CD14-positive monocyte (primary cell): ENCODE results near the gene STARD3. TPM values are rescaled to one million over a fixed set of nuclear protein-coding genes. Genes with fewer than 3 reads are reported as not detected.
A peak's percentile ranks its signal among the peaks of the same experiment; 100 is the strongest.

Source experiments
- DNase-seq, 3 donors: peaks; one replicate each; pipeline ENCODE4 v3.0.0-alpha.2; 2011 to 2022
- H2AFZ ChIP-seq: 2 replicates; pipeline ENCODE4 v1.6.0; 2012; ENCODE audit warnings: mild to moderate bottlenecking, low read depth, low read length, inconsistent platforms; ENCODE audit not compliant: insufficient read depth, poor library complexity, severe bottlenecking
- H3K27ac ChIP-seq, 2 donors: 1 replicate in 1 of 2; 2 replicates in 1 of 2; pipeline ENCODE4 v1.5.1; 2012 to 2013; ENCODE audit warnings: low read length in 2 of 2, control low read depth in 1 of 2, inconsistent platforms in 1 of 2, low read depth in 1 of 2, mild to moderate bottlenecking in 1 of 2
- H3K27me3 ChIP-seq, 2 donors: one replicate each; pipeline versions ENCODE4 v1.6.0 to v1.6.1; 2011 to 2013; ENCODE audit warnings: low read length in 2 of 2; ENCODE audit not compliant: control insufficient read depth in 2 of 2, insufficient read depth in 2 of 2
- H3K36me3 ChIP-seq, 2 donors: replicated peaks in 1 of 2; 1 replicate in 1 of 2; 2 replicates in 1 of 2; pipeline versions ENCODE4 v1.5.1 to v1.6.1; 2012 to 2013; ENCODE audit warnings: low read length in 2 of 2, control low read depth in 1 of 2, inconsistent platforms in 1 of 2, mild to moderate bottlenecking in 1 of 2; ENCODE audit not compliant: insufficient read depth in 2 of 2, control insufficient read depth in 1 of 2
- H3K4me1 ChIP-seq, 2 donors: 1 replicate in 1 of 2; 2 replicates in 1 of 2; pipeline versions ENCODE4 v1.5.1 to v1.6.1; 2012 to 2013; ENCODE audit warnings: low read length in 2 of 2, control low read depth in 1 of 2, inconsistent platforms in 1 of 2, mild to moderate bottlenecking in 1 of 2, moderate library complexity in 1 of 2; ENCODE audit not compliant: insufficient read depth in 2 of 2, control insufficient read depth in 1 of 2
- H3K4me2 ChIP-seq: replicated peaks from 2 replicates; pipeline ENCODE3; 2012; ENCODE audit warnings: low read length, moderate library complexity, mild to moderate bottlenecking; ENCODE audit not compliant: poor library complexity, severe bottlenecking; ENCODE audit errors: extremely low read depth
- H3K4me3 ChIP-seq, 3 experiments: fragments of 200-600 bp in 1 of 3; sonication (generic) in 1 of 3; replicated peaks in 1 of 3; 1 replicate in 2 of 3; 2 replicates in 1 of 3; pipeline ENCODE4 v1.5.1; 2011 to 2013; ENCODE audit warnings: low read length in 3 of 3, mild to moderate bottlenecking in 3 of 3, control low read depth in 2 of 3, low read depth in 2 of 3, inconsistent platforms in 1 of 3, moderate library complexity in 1 of 3
- H3K79me2 ChIP-seq: 2 replicates; pipeline ENCODE4 v1.6.0; 2012; ENCODE audit warnings: mild to moderate bottlenecking, control low read depth, inconsistent platforms, low read length, moderate library complexity; ENCODE audit not compliant: insufficient read depth
- H3K9ac ChIP-seq: 2 replicates; pipeline ENCODE4 v1.6.0; 2017; ENCODE audit warnings: low read length, mild to moderate bottlenecking; ENCODE audit not compliant: insufficient read depth, poor library complexity, severe bottlenecking
- H3K9me3 ChIP-seq, 2 donors: replicated peaks in 1 of 2; 1 replicate in 1 of 2; 2 replicates in 1 of 2; pipeline versions ENCODE4 v1.5.1 to v1.6.1; 2012 to 2013; ENCODE audit warnings: low read length in 2 of 2, control low read depth in 1 of 2; ENCODE audit not compliant: control insufficient read depth in 1 of 2, insufficient read depth in 1 of 2
- H4K20me1 ChIP-seq: 2 replicates; pipeline ENCODE4 v1.6.0; 2012; ENCODE audit warnings: mild to moderate bottlenecking, low read length, control low read depth, moderate library complexity; ENCODE audit not compliant: insufficient read depth
- H3K27ac Mint-ChIP-seq, 7 donors: one replicate each; pipeline ENCODE4 v1.8.0; 2020; ENCODE audit warnings: mild to moderate bottlenecking in 7 of 7, mixed read lengths in 7 of 7, moderate library complexity in 6 of 7, inconsistent platforms in 2 of 7
- H3K27me3 Mint-ChIP-seq, 3 donors: one replicate each; pipeline ENCODE4 v1.8.0; 2021 to 2022; ENCODE audit warnings: low read depth in 3 of 3, mild to moderate bottlenecking in 3 of 3, mixed read lengths in 3 of 3, moderate library complexity in 3 of 3, inconsistent platforms in 1 of 3
- H3K36me3 Mint-ChIP-seq, 2 donors: one replicate each; pipeline ENCODE4 v1.8.0; 2020; ENCODE audit warnings: mixed read lengths in 2 of 2, inconsistent platforms in 1 of 2, mild to moderate bottlenecking in 1 of 2
- H3K4me1 Mint-ChIP-seq: one replicate; pipeline ENCODE4 v1.8.0; 2020; ENCODE audit warnings: mild to moderate bottlenecking, mixed read lengths
- H3K4me3 Mint-ChIP-seq, 2 donors: one replicate each; pipeline ENCODE4 v1.8.0; 2020; ENCODE audit warnings: mild to moderate bottlenecking in 2 of 2, mixed read lengths in 2 of 2, moderate library complexity in 1 of 2
- H3K9me3 Mint-ChIP-seq, 7 donors: one replicate each; pipeline ENCODE4 v1.8.0; 2020 to 2022; ENCODE audit warnings: mixed read lengths in 7 of 7, mild to moderate bottlenecking in 6 of 7, moderate library complexity in 6 of 7, inconsistent platforms in 2 of 7
- CTCF ChIP-seq: fragments of 200-600 bp; IDR thresholded peaks from one replicate; pipeline ENCODE4 v1.8.0; 2022; ENCODE audit warnings: antibody characterized with exemption, mild to moderate bottlenecking
- WGBS: methylation state at CpG from one replicate; pipeline ENCODE4 v1.1.5; 2013; ENCODE audit warnings: missing lambda C conversion rate; ENCODE audit not compliant: insufficient coverage; 5-methylcytosine and 5-hydroxymethylcytosine counted together
- intact Hi-C, 2 donors: fragments of 100-400 bp; cut with micrococcal nuclease; formaldehyde crosslinking; loops; one replicate each; pipeline versions ENCODE4 v1.15.0 to v1.15.1; 2023
- polyA plus RNA-seq, 3 donors: library from polyadenylated mRNA; depleted of rRNA in 1 of 3; unstranded in 2 of 3; stranded (reverse) in 1 of 3; fragments of 300-500 nt in 2 of 3; fragments of >200 nt in 1 of 3; fragmentation: Illumina TruSeq in 2 of 3; gene quantifications; 1 replicate in 2 of 3; 2 replicates in 1 of 3; pipeline ENCODE4 v1.2.3, GENCODE V29; 2012 to 2021

Gene STARD3
- polyA plus RNA-seq, 3 donors = 35.1 to 114 (median 45.3) TPM

GRCh38 chr17:39642291-39643074 is 5.5 kb downstream of the STARD3 start:
- H3K4me1 Mint-ChIP-seq = peaks cover 61% of the 10 kb centered on the region
- TF ChIP-seq CTCF = no peak
- intact Hi-C loops = no loop called here
- H3K79me2 ChIP-seq = peaks cover 98% of the 10 kb centered on the region
- peak overlapping the region in 1 of 2 donors; percentile 44 for H3K27ac ChIP-seq
- peaks cover 52 to 61% of the 10 kb centered on the region in 2 donors for H3K4me1 ChIP-seq
- H2AFZ ChIP-seq = no peak overlapping the region
- peak overlapping the region in 1 of 3 experiments; percentile 31 for H3K4me3 ChIP-seq
- peaks cover 16 to 31% of the 10 kb centered on the region in 2 donors for H3K36me3 Mint-ChIP-seq
- peaks cover 0 to 3% (median 0%) of the 10 kb centered on the region in 3 donors for H3K27me3 Mint-ChIP-seq
- H3K9me3 Mint-ChIP-seq = peaks cover 0 to 1% (median 0%) of the 10 kb centered on the region in 7 donors
- H3K9me3 ChIP-seq = no peaks in the 10 kb centered on the region
- peaks cover 98% of the 10 kb centered on the region for H4K20me1 ChIP-seq
- H3K27ac Mint-ChIP-seq = peak overlapping the region in 4 of 7 donors; percentile 8 to 82 (median 40)
- no peaks in the 10 kb centered on the region for H3K27me3 ChIP-seq
- H3K9ac ChIP-seq = no peak overlapping the region
- WGBS = 63% methylated on average over 9 of the region's 9 CpGs
- H3K4me2 ChIP-seq = peak overlapping the region; percentile 27
- H3K4me3 Mint-ChIP-seq = peak overlapping the region in 1 of 2 donors; percentile 79
- peak in 1 of 3 donors; percentile 19 for DNase-seq
- H3K36me3 ChIP-seq = peaks cover 0 to 10% of the 10 kb centered on the region in 2 donors

GRCh38 chr17:39643271-39643670 is 6.3 kb downstream of the STARD3 start:
- peak in 1 of 3 donors; percentile 27 for DNase-seq
- no peak for TF ChIP-seq CTCF
- H3K4me1 Mint-ChIP-seq = peaks cover 54% of the 10 kb centered on the region
- H3K36me3 ChIP-seq = peaks cover 0 to 10% of the 10 kb centered on the region in 2 donors
- peaks cover 44 to 54% of the 10 kb centered on the region in 2 donors for H3K4me1 ChIP-seq
- no peak overlapping the region for H3K4me3 ChIP-seq
- peak overlapping the region in 1 of 2 donors; percentile 79 for H3K4me3 Mint-ChIP-seq
- H3K36me3 Mint-ChIP-seq = peaks cover 16 to 31% of the 10 kb centered on the region in 2 donors
- no peak overlapping the region for H2AFZ ChIP-seq
- no peaks in the 10 kb centered on the region for H3K9me3 ChIP-seq
- 90% methylated on average over 2 of the region's 4 CpGs for WGBS
- peaks cover 0 to 2% (median 0%) of the 10 kb centered on the region in 3 donors for H3K27me3 Mint-ChIP-seq
- intact Hi-C loops = no loop called here
- no peaks in the 10 kb centered on the region for H3K27me3 ChIP-seq
- peak overlapping the region in 3 of 7 donors; percentile 8 to 78 (median 52) for H3K27ac Mint-ChIP-seq
- peaks cover 95% of the 10 kb centered on the region for H3K79me2 ChIP-seq
- peaks cover 0 to 1% (median 0%) of the 10 kb centered on the region in 7 donors for H3K9me3 Mint-ChIP-seq
- peak overlapping the region; percentile 27 for H3K4me2 ChIP-seq
- peaks cover 97% of the 10 kb centered on the region for H4K20me1 ChIP-seq
- no peak overlapping the region for H3K27ac ChIP-seq
- no peak overlapping the region for H3K9ac ChIP-seq
